Right renal pelvis (tissue), 4 donors: Measurements from ENCODE around the gene RAE1. TPM values are rescaled to one million over a fixed set of nuclear protein-coding genes. Genes with fewer than 3 reads are reported as not detected.

Source experiments
- DNase-seq, 4 donors: peaks; one replicate each; pipeline ENCODE4 v3.0.0-alpha.2; 2013; ENCODE audit warnings: low read depth in 4 of 4, low spot score in 3 of 4, missing footprints in 1 of 4
- polyA plus RNA-seq, 4 donors: library from polyadenylated mRNA; unstranded; fragments of 120-200 nt; gene quantifications; one replicate each; pipeline ENCODE4 v1.2.1, GENCODE V29; 2013; ENCODE audit not compliant: insufficient read length in 4 of 4

Gene RAE1
- polyA plus RNA-seq, 4 donors = 57.4 to 64.1 (median 59.5) TPM

GRCh38 chr20:57398231-57398821, 47.3 kb downstream of the RAE1 start:
- no peak for DNase-seq

GRCh38 chr20:57398901-57399535, 48.0 kb downstream of the RAE1 start:
- no peak for DNase-seq

GRCh38 chr20:57399587-57400155, 48.6 kb downstream of the RAE1 start:
- no peak for DNase-seq

- no peak for DNase-seq
Measured at GRCh38 chr20:57400231-57400701, 49.2 kb downstream of the RAE1 start.

GRCh38 chr20:57400821-57401564, 49.9 kb downstream of the RAE1 start:
- DNase-seq = no peak

- no peak for DNase-seq
Measured at GRCh38 chr20:57401565-57401918, 50.5 kb downstream of the RAE1 start.

- DNase-seq = no peak
Measured at GRCh38 chr20:57402206-57403125, 51.4 kb downstream of the RAE1 start.

- no peak for DNase-seq
Measured at GRCh38 chr20:57403216-57403615, 52.2 kb downstream of the RAE1 start.

GRCh38 chr20:57404006-57404405, 53.0 kb downstream of the RAE1 start:
- DNase-seq = no peak

- no peak for DNase-seq
Measured at GRCh38 chr20:57404419-57405072, 53.5 kb downstream of the RAE1 start.

GRCh38 chr20:57405236-57406016, 54.4 kb downstream of the RAE1 start:
- no peak for DNase-seq

GRCh38 chr20:57407541-57407956, 56.5 kb downstream of the RAE1 start:
- no peak for DNase-seq

GRCh38 chr20:57408131-57408530, 57.1 kb downstream of the RAE1 start:
- DNase-seq = no peak

GRCh38 chr20:57408536-57409233, 57.6 kb downstream of the RAE1 start:
- DNase-seq = no peak

- DNase-seq = no peak
Measured at GRCh38 chr20:57409316-57409671, 58.2 kb downstream of the RAE1 start.

GRCh38 chr20:57409672-57410397, 58.8 kb downstream of the RAE1 start:
- DNase-seq = no peak

GRCh38 chr20:57410398-57410920, 59.4 kb downstream of the RAE1 start:
- no peak for DNase-seq

- DNase-seq = no peak
Measured at GRCh38 chr20:57410924-57411323, 59.9 kb downstream of the RAE1 start.
